Measurements from ENCODE around the gene DAB1.

DNA sequence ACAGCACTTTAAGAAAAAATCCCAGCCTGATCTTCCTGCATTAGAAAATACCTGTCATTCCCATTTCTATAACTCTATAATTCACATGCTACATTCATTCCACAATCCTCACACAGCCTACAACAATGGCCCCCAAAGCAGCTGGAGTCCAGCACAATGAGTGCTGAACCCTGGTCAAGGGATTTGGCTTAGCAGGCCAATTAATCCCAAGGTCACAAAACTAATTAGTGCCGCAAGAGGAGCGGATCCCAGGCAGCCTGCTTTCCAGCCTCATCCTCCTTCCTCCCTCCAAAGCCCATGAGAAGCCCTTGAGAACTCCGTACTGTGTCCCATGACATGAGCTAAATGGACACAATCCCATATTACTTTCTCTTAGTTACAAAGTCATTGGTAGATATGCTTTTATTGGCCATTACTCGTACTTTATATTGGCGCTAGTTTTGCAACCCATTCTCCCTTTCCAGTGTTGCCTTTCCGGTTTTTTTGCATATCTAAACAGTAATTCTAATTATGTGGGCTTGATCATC is 94.8 kb downstream of the DAB1 start:
- TF ChIP-seq, protein P1, sequence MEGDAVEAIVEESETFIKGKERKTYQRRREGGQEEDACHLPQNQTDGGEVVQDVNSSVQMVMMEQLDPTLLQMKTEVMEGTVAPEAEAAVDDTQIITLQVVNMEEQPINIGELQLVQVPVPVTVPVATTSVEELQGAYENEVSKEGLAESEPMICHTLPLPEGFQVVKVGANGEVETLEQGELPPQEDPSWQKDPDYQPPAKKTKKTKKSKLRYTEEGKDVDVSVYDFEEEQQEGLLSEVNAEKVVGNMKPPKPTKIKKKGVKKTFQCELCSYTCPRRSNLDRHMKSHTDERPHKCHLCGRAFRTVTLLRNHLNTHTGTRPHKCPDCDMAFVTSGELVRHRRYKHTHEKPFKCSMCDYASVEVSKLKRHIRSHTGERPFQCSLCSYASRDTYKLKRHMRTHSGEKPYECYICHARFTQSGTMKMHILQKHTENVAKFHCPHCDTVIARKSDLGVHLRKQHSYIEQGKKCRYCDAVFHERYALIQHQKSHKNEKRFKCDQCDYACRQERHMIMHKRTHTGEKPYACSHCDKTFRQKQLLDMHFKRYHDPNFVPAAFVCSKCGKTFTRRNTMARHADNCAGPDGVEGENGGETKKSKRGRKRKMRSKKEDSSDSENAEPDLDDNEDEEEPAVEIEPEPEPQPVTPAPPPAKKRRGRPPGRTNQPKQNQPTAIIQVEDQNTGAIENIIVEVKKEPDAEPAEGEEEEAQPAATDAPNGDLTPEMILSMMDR (IDR thresholded peaks at IDR 0.05; ENCODE audit: insufficient read depth, low read depth, low read length) = no peak
- no peak for TF ChIP-seq EZH2 (IDR thresholded peaks at IDR 0.05; ENCODE audit: insufficient read depth, low read length)

All from astrocyte (in vitro differentiated cells and primary cell).